GM06990 (cell line): ENCODE data around the gene MITF.
"Not testable (repeated sequence)": the region's sequence is repeated elsewhere in the genome, so short reads cannot be mapped to it uniquely, and the experiment has no call there.

ENCODE experiments used
- DNase-seq: peaks from one replicate; pipeline ENCODE4 v3.0.0-alpha.2; 2011; ENCODE audit not compliant: insufficient read length; ENCODE audit errors: extremely low read depth
- H3K27me3 ChIP-seq: replicated peaks from 2 replicates; pipeline ENCODE4 v1.6.0; 2011; ENCODE audit warnings: low read length; ENCODE audit not compliant: control insufficient read depth, insufficient read depth
- H3K36me3 ChIP-seq: 2 replicates; pipeline ENCODE4 v1.5.1; 2011; ENCODE audit warnings: low read length; ENCODE audit not compliant: control insufficient read depth, insufficient read depth
- H3K4me3 ChIP-seq: replicated peaks from 2 replicates; pipeline ENCODE4 v1.5.1; 2011; ENCODE audit warnings: low read depth, mild to moderate bottlenecking, control low read depth, low read length
- TF ChIP-seq, protein P1 (sequence below): IDR thresholded peaks from 2 replicates; pipeline ENCODE4 v1.5.1; 2011; ENCODE audit warnings: low read length, control low read depth, mild to moderate bottlenecking, inconsistent platforms; ENCODE audit not compliant: insufficient read depth, poor library complexity, severe bottlenecking

Gene MITF

DNA sequence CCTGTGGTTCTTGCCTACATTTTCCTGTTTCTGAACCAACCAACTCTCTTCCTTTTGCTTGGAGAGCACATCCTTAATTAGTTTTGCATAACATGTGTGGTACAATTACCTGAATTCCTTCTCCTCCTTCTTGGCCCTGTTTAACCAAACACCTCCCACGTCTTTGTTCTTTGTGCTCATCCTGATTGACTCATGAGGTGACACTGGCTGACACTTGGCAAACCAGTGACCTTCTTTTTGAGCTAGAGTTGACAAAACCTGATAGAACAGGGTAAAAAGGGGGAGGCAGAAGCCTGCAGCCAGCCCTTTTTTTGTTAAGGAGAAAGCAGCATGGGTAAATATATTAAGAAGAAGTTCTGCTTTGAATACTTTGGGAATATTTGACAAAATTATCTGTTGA, 161.1 kb downstream of the MITF start:
- H3K36me3 ChIP-seq: no peaks in the 10 kb centered on the region
- DNase-seq: no peak
- TF ChIP-seq, protein P1, sequence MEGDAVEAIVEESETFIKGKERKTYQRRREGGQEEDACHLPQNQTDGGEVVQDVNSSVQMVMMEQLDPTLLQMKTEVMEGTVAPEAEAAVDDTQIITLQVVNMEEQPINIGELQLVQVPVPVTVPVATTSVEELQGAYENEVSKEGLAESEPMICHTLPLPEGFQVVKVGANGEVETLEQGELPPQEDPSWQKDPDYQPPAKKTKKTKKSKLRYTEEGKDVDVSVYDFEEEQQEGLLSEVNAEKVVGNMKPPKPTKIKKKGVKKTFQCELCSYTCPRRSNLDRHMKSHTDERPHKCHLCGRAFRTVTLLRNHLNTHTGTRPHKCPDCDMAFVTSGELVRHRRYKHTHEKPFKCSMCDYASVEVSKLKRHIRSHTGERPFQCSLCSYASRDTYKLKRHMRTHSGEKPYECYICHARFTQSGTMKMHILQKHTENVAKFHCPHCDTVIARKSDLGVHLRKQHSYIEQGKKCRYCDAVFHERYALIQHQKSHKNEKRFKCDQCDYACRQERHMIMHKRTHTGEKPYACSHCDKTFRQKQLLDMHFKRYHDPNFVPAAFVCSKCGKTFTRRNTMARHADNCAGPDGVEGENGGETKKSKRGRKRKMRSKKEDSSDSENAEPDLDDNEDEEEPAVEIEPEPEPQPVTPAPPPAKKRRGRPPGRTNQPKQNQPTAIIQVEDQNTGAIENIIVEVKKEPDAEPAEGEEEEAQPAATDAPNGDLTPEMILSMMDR: no peak
- no peak overlapping the region for H3K4me3 ChIP-seq
- no peaks in the 10 kb centered on the region for H3K27me3 ChIP-seq

DNA sequence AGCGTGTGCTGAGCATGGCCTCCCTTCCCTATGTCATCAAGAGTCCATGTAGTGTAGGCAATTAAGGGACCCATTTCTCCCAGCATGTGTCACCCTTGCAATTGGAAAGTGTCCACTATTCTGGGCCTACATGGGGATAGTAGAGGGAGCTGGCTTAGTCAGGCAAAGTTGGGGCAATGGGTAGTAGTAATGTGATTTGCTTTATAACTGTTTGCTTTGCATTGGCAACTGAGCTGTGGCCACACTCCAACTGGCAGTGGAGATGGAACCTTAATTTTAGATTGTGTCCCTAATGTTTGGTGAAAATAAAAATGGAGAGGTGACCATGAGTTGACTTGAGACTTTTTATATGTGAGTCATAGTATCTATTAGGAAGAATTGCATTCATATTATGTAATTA, 162.5 kb downstream of the MITF start:
- no peaks in the 10 kb centered on the region for H3K27me3 ChIP-seq
- TF ChIP-seq, protein P1: no peak
- no peak for DNase-seq

DNA sequence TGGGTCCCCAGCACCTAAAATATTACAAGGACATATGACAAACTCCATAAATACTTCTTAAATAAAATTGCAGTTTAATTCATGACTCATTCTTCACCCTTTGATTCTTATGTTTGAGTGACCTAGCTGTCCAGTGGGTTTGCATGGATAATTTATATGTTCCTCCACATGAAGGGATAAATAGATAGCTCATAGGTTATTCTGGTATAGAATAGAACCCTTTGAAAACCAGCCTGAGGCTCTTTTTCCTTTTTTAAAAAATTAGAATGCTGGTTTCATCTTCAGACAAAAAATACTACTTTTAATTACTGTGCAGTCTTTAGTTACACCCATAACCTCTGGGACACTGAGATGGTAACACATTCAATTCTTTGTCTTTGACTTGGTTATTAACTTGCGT, 163.1 kb downstream of the MITF start:
- DNase-seq: no peak
- H3K36me3 ChIP-seq: no peaks in the 10 kb centered on the region
- H3K27me3 ChIP-seq: no peaks in the 10 kb centered on the region
- no peak overlapping the region for H3K4me3 ChIP-seq
- TF ChIP-seq, protein P1: no peak

More for the DNA sequence above, 162.5 kb downstream of the MITF start:
- Histone ChIP-seq H3K36me3 (no peaks in the 10 kb centered on the region), H3K4me3 (no peak overlapping the region)

- Histone ChIP-seq H3K36me3 (no peaks in the 10 kb centered on the region), H3K27me3 (no peaks in the 10 kb centered on the region), H3K4me3 (no peak overlapping the region)
- DNase-seq: no peak
- TF ChIP-seq, protein P1: no peak
Measured at GRCh38 chr3:69906351-69906966, 167.2 kb downstream of the MITF start.

- Histone ChIP-seq H3K36me3 (no peaks in the 10 kb centered on the region), H3K4me3 (no peak overlapping the region), H3K27me3 (no peaks in the 10 kb centered on the region)
- DNase-seq: no peak
- TF ChIP-seq, protein P1: no peak
Measured at GRCh38 chr3:69907554-69907953, 168.3 kb downstream of the MITF start.

- not testable (repeated sequence) for DNase-seq, H3K4me3 ChIP-seq, H3K27me3 ChIP-seq, H3K36me3 ChIP-seq
Measured at GRCh38 chr3:69909859-69910258, 170.6 kb downstream of the MITF start.
